NK-92 (cell line): ENCODE data around the gene STK32B.
"Not testable (repeated sequence)": the region's sequence is repeated elsewhere in the genome, so short reads cannot be mapped to it uniquely, and the experiment has no call there.

Experiments used
- DNase-seq: peaks from one replicate; lab custom pipeline; 2025; ENCODE audit not compliant: unreplicated experiment; lab: John Stamatoyannopoulos, UW

Gene STK32B

DNA sequence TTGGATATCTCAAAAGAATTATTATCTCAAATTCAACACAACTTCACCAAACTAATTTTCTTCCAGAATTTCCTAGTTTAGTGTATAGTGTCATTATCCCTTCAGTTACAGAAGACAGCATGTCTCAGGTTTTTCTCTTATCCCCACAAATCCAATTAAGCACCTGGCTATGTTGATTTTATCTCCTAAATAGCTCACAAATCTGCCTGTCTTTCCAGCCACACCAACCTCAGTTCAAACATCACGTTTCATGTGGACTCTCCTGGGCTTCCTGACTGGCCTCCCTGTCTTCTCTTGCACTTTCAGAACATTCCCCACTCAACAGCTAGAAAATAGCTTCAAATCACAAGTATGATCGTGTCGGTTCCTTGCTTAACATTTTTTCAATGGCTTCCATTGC lies 14.8 kb downstream of the STK32B start:
- DNase-seq, result no peak

DNA sequence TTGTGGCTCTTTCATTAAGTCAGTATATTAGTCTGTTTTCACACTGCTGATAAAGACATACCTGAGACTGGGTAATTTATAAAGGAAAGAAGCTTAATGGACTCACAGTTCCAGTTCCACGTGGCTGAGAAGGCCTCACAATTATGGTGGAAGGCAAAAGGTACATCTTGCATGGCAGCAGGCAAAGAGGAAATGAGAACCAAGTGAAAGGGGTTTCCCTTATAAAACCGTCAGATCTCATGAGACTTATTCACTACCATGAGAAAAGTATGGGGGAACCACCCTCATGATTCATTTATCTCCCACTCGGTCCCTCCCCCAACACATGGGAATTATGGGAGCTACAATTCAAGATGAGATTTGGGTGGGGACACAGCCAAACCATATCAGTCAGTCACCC lies 15.7 kb downstream of the STK32B start:
- DNase-seq, result not testable (repeated sequence)

DNA sequence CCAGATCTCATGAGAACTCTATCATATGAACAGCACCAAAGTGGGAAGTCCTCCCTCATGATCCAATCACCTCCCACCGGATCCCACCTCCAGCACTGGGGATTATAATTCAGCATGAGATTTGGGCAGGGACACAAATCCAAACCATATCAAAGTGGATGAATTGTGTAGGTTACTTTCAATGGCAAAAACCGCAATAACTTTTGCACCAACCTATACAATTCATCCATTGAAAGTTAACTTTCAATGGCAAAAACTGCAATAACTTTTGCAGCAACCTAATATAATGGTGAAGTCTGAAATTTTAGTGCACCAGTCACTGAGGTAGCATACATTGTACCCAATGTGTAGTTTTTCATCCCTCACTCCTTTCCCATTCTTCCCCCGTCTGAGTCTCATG lies 16.6 kb downstream of the STK32B start:
- DNase-seq, result no peak

DNA sequence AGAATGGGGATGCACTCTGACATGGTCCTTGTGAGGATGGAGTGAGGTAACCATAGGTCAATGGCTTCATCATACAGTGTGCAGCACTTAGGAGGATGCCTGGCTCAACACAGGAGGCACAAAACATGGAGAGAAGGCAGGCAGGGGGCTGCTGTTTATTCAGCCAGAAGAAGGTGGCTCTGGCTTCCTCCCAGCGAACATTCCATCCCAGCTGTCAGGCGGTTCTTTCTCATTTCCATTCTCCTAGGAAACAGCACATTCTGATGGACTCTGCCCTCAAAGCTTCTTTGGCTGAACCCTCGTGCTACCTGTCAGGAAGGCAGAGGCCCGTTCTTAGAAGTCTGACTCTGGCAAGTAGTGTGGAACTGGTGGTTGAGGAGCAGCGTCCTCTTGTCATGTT lies 18.6 kb downstream of the STK32B start:
- no peak for DNase-seq

DNA sequence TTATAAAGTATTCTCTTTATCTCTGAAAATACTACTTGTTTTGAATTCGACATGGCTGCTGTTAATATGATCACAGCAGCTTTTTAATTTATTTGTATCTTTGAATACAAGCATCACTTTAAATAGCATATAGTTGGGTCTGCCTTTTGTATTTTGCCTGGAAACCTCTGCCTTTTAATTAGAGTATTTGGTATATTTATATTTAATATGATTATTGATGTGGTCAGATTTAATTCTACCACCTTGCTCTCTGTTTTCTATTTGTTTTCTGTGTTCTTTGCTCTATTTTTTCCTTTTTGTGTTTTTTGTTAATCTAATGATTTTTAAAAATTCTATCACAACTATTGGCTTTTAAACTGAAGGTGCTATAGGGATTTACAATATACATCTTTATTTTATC lies 21.7 kb downstream of the STK32B start:
- DNase-seq, result no peak

DNA sequence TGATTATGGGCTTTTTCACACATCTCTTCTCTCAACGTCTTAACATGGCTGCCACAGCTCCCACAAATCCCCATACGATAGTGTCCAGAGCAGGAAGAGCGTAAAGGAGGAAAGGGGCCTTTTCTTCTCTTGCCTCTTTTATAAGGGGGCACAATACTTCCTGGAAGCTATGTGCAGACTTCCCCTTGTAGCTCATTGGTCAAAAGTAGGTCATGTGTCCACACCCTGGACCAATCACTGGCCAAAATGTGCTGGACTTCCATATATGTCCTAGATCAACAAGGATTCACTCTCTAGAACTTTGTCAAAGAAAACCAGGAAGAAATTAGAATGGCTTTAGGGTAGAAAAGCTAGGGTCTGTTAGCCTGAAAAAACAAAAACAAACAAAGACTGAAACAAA lies 26.7 kb downstream of the STK32B start:
- DNase-seq, result no peak

DNA sequence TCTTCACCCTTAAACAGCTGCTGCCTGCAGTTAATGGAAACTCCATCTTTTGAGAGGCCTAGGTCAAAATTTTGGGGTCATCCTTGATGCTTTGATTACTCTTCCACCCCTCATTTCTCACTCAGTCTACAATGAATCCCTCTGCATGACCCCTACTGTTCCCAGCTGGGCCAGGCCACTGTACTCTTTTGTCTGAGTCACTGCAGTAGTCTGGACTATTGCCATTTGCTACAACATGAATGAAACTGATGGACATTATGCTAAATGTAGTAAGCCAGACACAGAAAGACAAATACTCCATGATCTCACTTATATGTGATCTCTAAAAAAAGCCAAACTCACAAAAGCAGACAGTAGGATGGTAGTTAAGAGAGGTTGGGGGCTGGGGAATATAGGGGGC lies 28.3 kb downstream of the STK32B start:
- DNase-seq, result no peak

DNA sequence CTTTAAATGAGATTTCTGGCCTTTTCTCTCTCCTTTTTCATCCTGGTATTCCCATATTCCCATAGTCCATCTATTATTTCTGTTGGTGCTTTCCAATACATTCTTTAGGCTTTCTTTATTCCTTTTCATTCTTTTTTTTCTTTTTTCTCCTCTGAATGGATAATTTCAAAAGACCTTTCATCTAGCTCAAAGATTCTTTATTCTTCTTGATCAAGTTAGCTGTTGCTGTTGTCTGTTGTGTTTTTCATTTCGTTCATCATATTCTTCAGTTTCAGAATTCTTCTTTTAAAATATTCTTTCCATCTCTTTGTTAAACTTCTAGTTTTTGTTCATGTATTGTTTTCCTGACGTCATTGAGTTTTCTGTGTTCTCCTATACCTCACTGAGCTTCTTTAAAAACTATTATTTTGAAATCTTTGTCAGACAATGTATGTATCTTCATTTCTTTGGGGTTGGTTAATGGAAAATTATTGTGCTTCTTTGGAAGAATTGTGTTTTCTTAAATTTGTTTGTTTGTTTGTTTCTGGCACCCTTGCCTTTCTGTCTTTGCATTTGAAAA lies 30.2 kb downstream of the STK32B start:
- DNase-seq, result no peak

DNA sequence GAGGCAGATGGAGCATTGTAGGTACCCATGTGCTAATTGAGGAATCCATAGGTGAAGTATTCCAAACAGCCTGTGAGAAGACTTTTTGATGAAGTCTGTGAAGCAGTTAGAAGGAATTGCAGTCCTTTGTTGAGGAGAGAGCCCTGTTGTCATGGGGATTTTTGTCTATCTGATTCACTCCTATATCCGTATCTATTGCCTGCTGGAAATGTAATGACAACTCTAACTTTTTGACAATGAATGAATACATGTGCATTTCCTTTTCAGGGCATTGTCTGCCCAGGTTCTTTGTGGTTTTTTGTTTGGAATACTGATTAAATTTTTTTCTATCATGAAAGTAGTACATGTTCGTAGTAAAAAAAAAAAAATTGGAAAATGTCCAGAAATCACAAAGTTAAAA lies 31.1 kb downstream of the STK32B start:
- no peak for DNase-seq

DNA sequence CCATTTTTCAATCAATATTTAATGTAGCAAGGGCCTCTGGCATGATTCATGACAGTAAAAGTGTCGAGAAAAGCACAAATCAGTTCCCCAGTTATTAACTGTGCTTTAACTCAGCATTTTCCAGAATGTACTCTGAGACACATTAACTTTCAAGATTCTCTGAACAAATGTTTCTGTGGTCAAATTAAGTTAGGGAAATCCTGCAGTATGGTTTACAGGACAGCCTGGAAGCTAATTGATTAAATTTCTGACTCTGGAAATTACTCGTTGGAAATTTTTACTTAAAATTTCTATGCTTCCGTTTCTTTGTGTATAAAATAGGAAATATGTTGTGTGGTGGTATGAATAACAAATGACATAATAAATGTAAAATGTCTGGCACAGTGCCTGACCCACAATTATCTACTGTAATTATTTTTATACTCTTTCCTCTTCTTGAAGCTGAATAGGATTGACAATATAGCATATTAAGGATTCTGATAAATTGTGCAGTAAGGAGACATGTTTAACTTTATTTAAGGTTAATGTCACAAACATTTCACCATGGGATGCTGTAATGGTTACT lies 33.7 kb downstream of the STK32B start:
- DNase-seq, result no peak

DNA sequence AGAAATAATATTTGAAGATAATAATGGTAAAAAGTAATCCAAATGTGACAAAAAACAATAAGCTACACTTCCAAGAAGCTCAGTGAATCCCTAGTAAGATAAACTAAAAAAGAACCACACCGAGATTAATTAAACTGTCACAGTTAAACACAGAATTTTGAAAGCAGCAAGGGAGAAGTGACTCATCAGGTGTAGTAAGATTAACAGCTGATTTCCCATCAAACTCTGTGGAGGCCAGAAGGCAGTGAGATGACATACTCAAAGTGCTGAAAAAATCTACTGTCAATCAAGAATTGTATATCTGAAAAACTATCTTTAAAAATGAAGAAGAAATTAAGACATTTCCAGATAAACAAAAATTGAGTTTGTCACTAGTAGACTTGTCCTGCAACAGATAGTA lies 35.3 kb downstream of the STK32B start:
- no peak for DNase-seq

DNA sequence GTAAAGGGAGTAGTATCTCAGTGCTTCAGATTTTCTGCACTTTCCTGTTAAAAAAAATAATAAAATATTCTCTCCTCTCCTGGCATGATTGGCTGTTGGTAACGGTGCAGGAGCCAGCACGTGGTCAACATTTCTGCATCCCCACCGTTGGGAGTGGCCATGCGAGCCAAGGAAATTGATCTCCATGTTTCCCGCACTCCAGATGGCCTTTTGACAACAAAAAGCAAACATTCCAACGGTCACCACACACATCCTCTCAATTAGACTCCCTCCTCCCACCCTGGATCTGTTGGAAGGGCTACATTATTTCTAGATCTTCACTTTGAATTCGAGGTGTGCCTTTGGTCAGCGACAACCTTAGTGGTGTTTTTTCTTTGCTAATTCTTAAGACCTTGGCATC lies 45.0 kb downstream of the STK32B start:
- no peak for DNase-seq

DNA sequence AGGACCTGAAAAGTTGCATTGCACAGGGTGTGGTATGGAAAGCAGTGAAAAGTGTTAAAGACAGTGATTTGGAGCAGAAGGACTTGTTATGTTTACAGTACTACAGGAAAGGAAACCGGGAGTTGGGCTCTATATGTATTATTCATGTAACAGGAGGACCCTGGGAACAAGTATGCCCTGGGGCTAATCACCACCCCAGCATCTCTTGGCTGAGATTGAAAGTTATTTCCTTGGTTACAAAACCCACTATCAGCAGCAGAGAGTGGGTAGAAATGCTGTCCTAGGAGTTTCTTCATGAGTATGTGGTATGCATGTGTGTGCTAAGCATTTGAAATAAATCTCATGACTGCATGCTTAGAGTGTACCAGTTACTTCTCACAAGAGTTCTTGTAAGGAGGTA lies 46.9 kb downstream of the STK32B start:
- DNase-seq, result no peak

DNA sequence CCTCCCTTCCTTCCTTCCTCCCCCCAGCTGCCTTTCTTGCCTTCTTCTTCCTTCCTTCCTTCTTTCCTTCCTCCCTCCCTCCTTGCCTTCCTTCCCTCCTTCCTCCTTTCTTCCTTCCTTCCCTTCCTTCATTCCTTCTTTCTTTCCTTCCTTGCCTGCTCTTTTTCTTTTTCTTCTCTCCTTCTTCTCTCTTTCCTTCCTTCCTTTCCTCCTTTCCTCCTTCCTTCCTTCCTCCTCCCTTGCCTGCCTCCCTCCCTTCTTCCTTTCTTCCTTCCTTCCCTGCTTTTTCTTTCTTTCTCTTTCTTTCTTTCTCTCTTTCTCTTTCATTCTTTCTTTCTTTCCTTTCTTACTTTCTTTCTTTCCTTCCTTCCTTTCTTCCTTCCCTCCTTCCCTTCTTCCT lies 49.1 kb downstream of the STK32B start:
- no peak for DNase-seq

DNA sequence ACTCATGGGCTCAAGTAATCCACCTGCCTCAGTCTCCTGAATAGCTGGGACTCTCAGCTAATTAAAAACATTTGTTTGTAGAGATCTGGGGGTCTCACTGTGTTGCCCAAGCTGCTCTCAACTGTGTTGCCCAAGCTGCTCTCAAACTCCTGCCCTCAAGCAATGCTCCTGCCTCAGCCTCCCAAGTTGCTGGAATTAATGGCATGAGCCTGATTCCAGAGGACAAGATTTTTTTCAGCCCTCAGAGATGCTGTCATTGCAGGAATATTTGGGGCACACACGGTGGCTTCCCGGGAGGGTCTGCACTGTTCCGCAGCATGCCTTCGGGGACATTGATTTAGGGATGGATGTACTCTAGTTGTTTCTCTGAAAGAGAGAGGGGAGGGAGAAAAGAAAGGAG lies 49.7 kb downstream of the STK32B start:
- DNase-seq, result no peak

DNA sequence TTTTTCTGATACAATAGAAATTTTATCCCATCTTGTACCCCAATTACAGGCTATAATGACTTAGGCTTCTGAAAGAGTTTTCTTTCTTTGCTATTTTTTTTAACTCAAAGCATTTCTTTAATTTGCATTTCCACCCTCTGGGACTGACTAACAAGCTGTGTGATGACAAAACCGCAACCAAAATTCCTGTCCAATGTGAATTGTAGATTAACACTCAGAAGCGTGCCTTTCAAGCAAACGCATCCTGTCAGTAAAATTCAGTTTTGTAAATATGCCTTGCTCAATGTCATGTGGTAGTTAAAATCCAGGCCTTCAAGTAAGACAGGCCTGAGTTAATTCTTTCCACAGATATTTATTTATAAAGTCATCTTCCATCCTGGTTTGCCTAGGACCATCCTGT lies 50.3 kb downstream of the STK32B start:
- no peak for DNase-seq

DNA sequence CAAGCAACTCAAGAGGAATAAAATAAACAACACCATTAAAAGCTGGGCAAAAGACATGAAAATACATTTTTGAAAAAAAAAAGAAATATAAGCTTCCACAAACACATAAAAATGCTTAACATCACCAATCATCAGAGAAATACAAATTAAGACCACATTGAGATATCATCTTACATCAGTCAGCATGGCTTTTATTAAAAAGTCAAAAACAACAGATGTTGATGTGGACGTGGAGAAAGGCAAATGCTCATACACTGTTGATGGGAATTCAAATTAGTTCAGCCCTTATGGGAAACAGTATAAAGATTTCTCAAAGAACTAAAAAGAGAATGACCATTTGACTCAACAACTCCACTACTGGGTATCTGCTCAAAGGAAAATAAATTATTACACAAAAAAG lies 59.6 kb downstream of the STK32B start:
- no peak for DNase-seq

DNA sequence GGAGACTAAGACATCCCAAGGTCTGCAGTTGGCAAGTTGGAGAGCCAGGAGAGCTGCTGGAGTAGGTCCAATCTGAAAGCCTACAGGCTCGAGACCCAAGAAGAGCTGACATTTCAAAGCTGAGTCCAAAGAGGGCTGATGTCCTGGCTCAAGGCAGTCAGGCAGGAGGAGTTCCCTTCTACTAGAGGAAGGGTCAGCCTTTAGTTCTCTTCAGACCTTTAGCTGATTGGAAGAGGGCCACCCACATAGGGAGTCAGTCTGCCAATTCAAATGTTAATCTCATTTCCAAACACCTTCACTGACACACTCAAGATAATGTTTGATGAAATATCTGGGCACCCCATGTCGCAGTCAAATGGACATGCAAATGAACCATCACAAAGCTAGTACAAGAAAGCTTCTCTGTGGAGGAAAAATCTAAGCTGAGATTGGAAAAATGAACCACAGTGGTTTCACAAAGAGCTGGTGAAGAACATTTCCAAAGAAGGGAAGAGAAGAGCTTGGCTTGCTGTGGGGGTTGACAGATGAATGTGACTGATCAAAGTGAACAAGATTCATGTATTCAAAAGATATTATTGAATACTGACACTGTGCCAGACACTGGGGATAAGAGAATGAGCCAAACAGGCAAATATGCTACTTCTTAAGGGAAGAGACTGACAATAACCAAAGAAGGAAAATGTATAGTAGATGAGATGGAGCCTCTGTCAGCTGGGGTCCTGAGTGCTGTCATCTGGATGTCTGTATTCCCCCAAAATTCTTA lies 61.2 kb downstream of the STK32B start:
- DNase-seq, result no peak

DNA sequence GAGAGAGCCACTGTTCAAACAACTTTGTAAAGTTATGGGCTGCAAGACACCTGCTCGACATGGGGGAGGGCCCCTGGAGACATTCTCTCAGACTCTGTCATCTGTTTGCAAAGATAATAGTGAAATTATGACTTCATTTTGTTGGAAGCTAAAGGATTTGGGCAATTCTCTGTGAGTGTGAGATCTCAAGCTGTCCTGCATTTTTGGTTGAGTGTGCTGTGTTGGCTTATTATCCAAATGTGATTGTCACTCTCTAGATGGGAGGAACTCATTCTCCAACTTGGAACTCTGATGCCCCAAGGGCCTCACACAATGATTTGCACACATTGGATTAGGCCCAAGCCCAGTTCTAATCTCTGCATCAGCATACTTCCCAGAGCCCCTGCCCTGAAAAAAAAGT lies 63.7 kb downstream of the STK32B start:
- DNase-seq, result no peak

DNA sequence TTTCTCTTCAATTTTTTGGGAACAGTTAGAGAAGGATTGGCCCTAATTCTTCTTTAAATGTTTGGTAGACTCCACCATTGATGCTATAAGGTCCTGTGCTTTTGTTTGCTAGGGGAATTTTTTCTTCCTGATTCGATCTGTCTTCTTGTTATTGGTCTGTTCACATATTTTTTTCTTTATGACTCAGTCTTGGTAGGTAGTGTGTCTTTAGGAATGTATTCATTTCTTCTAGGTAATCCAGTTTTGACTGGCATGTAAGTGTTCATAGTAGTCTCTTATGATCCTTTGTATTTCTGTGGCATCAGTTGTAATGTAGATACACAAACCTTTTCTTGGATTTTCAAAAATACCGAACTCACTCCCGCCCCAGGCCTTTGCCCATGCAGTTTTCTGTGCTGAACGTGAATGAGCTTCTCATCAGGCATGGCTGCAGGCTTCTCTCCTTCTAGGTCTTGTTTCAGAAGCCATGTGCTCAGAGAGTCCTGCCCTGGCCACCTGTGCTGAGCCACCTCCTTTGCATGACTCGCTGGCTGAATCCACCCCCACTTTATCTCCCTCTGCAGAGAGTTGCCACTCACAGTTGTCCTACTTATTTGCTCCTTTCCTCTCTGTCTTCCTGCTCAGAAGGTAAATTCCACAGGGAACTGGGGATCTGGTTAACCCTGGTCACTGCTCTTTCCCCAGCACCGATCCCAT lies 67.0 kb downstream of the STK32B start:
- DNase-seq, result no peak

DNA sequence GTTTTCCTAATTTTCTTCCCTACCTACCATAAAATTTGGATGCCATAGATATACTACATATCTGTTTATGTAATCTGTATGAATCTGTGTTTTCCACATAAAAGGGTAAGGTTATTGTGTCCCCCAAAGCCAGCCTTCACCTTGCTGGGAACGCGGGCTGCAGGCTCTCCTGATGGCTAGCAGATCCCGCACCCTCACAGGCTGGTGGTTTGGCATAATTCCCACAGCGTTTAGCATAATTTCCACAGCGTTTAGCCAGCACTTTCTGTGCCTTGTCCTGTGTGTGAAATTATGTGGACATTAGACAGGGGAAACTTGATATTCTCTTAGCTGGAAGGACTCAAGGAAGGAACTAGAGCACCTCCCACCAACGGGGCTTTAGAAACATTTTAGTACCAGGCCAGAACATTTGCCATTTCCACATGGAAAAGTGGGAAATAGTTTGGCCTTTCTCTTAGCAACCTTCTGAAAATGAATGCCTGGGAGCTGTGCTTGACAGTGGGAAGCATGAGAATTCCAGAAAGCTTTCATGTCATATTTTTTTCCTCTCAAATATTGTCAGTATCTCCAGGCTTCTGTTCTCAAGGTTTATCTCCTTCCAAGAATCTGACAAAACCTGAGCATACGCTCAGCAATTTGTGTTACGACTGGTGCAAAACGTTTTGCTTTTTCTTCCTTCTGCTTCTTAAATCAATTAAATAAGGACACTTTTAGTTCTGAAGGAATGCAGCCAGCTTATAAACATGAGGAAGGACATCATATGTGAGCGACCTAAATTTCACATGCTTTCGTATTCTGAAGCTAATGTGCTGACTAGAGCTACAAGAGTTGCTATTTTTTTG lies 67.9 kb downstream of the STK32B start:
- DNase-seq, result no peak
